Gastrocnemius medialis (tissue), 4 donors: ENCODE measurements around the gene UPF1. TPM values are rescaled to one million over a fixed set of nuclear protein-coding genes. Genes with fewer than 3 reads are reported as not detected.

Source experiments
- ATAC-seq, 2 donors: fragments of 150-250 bp; one replicate each; pipeline ENCODE4 v1.9.1; 2016
- DNase-seq, 2 donors: peaks; one replicate each; pipeline ENCODE4 v3.0.0-alpha.2; 2019
- H3K27ac ChIP-seq, 4 donors: fragments of 200-600 bp; sonication (generic); 1 replicate in 1 of 4; 2 replicates in 3 of 4; pipeline ENCODE4 v1.5.1; 2016 to 2018; ENCODE audit warnings: mild to moderate bottlenecking in 2 of 4, moderate library complexity in 1 of 4
- H3K27me3 ChIP-seq, 3 donors: fragments of 200-600 bp; sonication (generic) in 2 of 3; 1 replicate in 1 of 3; 2 replicates in 2 of 3; pipeline versions ENCODE4 v1.5.1 to v1.6.0; 2016 to 2019; ENCODE audit warnings: mild to moderate bottlenecking in 1 of 3, moderate library complexity in 1 of 3
- H3K36me3 ChIP-seq, 2 donors: fragments of 200-600 bp; sonication (generic) in 1 of 2; one replicate each; pipeline ENCODE4 v1.5.1; 2017 to 2018
- H3K4me1 ChIP-seq, 2 donors: fragments of 200-600 bp; sonication (generic) in 1 of 2; one replicate each; pipeline ENCODE4 v1.5.1; 2016 to 2017; ENCODE audit warnings: mild to moderate bottlenecking in 2 of 2
- H3K4me3 ChIP-seq, 4 donors: fragments of 200-600 bp; sonication (generic) in 3 of 4; 1 replicate in 1 of 4; 2 replicates in 3 of 4; pipeline ENCODE4 v1.5.1; 2016 to 2019; ENCODE audit warnings: mild to moderate bottlenecking in 2 of 4
- H3K9me3 ChIP-seq, 3 donors: fragments of 200-600 bp; sonication (generic) in 2 of 3; 1 replicate in 1 of 3; 2 replicates in 2 of 3; pipeline ENCODE4 v1.5.1; 2016 to 2019
- CTCF ChIP-seq, 5 experiments: fragments of 450-650 bp in 3 of 5; fragments of 200-600 bp in 2 of 5; sonication (generic) in 2 of 5; IDR thresholded peaks in 4 of 5; conservative IDR thresholded peaks in 1 of 5; 1 replicate in 4 of 5; 2 replicates in 1 of 5; pipeline ENCODE4 v1.5.1; 2016 to 2019; ENCODE audit warnings: antibody characterized with exemption in 5 of 5, mild to moderate bottlenecking in 3 of 5, moderate library complexity in 3 of 5
- POLR2A ChIP-seq, 2 donors: fragments of 450-650 bp; IDR thresholded peaks; one replicate each; pipeline ENCODE4 v1.6.1; 2017; ENCODE audit warnings: antibody characterized with exemption in 2 of 2, mild to moderate bottlenecking in 2 of 2, moderate library complexity in 2 of 2
- in situ Hi-C, 4 donors: fragments of 200-750 bp; cut with MboI; loops; one replicate each; pipeline versions ENCODE4 v1.15.0 to v1.8.0; 2017; ENCODE audit warnings: low sequenced_read_pairs in 4 of 4
- intact Hi-C: fragments of 100-400 bp; cut with DNase I; formaldehyde crosslinking; loops from one replicate; pipeline ENCODE4 v1.15.1; 2023; ENCODE audit warnings: low total_unique reads
- total RNA-seq, 4 donors: library from RNA; depleted of rRNA; stranded (reverse); fragments of >200 nt; gene quantifications; one replicate each; pipeline versions ENCODE4 v1.1.0 to v1.2.3, GENCODE V29; 2016

UPF1 gene
- total RNA-seq, 4 donors from 2014 or later, result 26.0 to 64.9 (median 46.4) TPM

- in situ Hi-C loops, result no loop called here
- Histone ChIP-seq H3K4me3 (no peak overlapping the region), H3K27ac (no peak overlapping the region), H3K27me3 (no peaks in the 10 kb centered on the region), H3K36me3 (peaks cover 0 to 36% of the 10 kb centered on the region in 2 donors), H3K9me3 (no peaks in the 10 kb centered on the region), H3K4me1 (no peaks in the 10 kb centered on the region)
- no peak for TF ChIP-seq CTCF (IDR thresholded peaks at IDR 0.05 in 4 of 5, conservative IDR thresholded peaks at IDR 0.05 in 1 of 5)
- no peak for DNase-seq
- intact Hi-C loops, result no loop called here
- no peak for ATAC-seq
These were observed 72.7 kb downstream of the UPF1 start for GRCh38 chr19:18904334-18905057.

GRCh38 chr19:18905058-18905456 lies 73.3 kb downstream of the UPF1 start:
- ATAC-seq, result no peak
- intact Hi-C loops (no loop called here), in situ Hi-C loops (no loop called here)
- H3K27ac ChIP-seq, result no peak overlapping the region
- H3K36me3 ChIP-seq, result peaks cover 0 to 31% of the 10 kb centered on the region in 2 donors
- no peaks in the 10 kb centered on the region for H3K4me1 ChIP-seq
- no peak for DNase-seq
- H3K4me3 ChIP-seq, result no peak overlapping the region
- no peaks in the 10 kb centered on the region for H3K27me3 ChIP-seq
- no peaks in the 10 kb centered on the region for H3K9me3 ChIP-seq
- no peak for TF ChIP-seq CTCF (IDR thresholded peaks at IDR 0.05 in 4 of 5, conservative IDR thresholded peaks at IDR 0.05 in 1 of 5)
- TF ChIP-seq POLR2A (IDR thresholded peaks at IDR 0.05), result no peak

- Histone ChIP-seq H3K4me1 (no peaks in the 10 kb centered on the region), H3K27me3 (no peaks in the 10 kb centered on the region), H3K36me3 (peaks cover 0 to 29% of the 10 kb centered on the region in 2 donors), H3K9me3 (no peaks in the 10 kb centered on the region), H3K27ac (no peak overlapping the region), H3K4me3 (no peak overlapping the region)
- DNase-seq (no peak), ATAC-seq (no peak)
- TF ChIP-seq POLR2A (IDR thresholded peaks at IDR 0.05) (no peak), CTCF (IDR thresholded peaks at IDR 0.05 in 4 of 5, conservative IDR thresholded peaks at IDR 0.05 in 1 of 5) (no peak)
- intact Hi-C loops (no loop called here), in situ Hi-C loops (no loop called here)
These were observed 73.9 kb downstream of the UPF1 start for GRCh38 chr19:18905513-18906236.

DNA sequence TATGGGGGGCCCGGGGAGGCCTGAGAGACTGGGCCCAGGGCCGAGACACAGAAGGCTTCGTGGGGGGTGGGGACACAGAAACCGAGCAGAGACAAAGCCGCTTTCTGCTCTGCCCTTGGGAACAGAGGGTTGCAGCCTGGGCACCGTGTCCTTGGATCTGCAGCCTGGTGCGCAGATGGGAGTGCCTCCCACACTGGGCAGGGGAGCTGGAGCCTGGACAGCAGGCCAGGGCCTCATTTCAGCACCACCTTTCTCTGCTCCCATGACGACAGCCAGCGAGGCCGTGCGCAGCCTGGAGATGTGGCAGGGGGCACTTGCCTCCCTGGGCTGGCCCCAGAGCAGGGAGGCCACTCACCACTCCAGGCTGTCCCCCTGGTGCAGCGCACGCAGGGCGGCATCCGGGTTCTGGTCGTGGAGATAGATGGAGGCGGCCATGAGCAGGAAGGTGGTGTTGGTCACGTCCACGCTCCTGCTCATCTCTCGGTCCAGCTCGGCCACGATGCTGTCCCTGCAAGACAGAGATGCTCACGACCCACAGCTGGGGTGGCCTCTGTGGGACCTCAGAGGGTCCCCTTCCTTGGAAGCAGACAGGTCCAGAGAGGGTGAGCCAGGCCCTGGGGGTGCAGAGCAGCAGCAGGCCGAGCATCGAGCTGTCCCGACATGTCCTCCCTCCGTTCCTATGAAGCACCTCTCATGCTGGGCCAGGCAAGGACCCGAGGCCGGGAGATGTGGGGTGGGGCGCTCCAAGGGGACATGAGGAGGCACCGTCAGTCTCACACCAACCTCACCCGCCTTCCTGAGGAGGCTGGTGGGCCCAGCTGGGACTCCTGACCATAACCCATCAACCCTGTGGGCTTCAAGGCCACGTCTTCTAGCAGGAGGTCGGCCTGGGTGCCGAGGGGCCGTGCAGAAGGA lies 75.1 kb downstream of the UPF1 start:
- intact Hi-C loops (no loop called here), in situ Hi-C loops (no loop called here)
- H3K27me3 ChIP-seq, result no peaks in the 10 kb centered on the region
- no peak overlapping the region for H3K4me3 ChIP-seq
- no peaks in the 10 kb centered on the region for H3K9me3 ChIP-seq
- no peak overlapping the region for H3K27ac ChIP-seq
- no peak for ATAC-seq
- TF ChIP-seq CTCF (IDR thresholded peaks at IDR 0.05 in 4 of 5, conservative IDR thresholded peaks at IDR 0.05 in 1 of 5), result no peak
- TF ChIP-seq POLR2A (IDR thresholded peaks at IDR 0.05), result no peak
- no peak for DNase-seq
- no peaks in the 10 kb centered on the region for H3K4me1 ChIP-seq
- H3K36me3 ChIP-seq, result peaks cover 0 to 31% of the 10 kb centered on the region in 2 donors
